Stimulated activated CD4-positive, alpha-beta T cell treated with anti-CD3 and anti-CD28 coated beads, Interleukin-2, amount 100 ng/mL, for 24 hours (primary cell): ENCODE results near the gene CA14.
"Not testable (repeated sequence)": the region's sequence is repeated elsewhere in the genome, so short reads cannot be mapped to it uniquely, and the experiment has no call there.

ENCODE experiments used
- DNase-seq, 2 donors: peaks; one replicate each; pipeline ENCODE4 v3.0.0-alpha.2; 2020

The CA14 gene

DNA sequence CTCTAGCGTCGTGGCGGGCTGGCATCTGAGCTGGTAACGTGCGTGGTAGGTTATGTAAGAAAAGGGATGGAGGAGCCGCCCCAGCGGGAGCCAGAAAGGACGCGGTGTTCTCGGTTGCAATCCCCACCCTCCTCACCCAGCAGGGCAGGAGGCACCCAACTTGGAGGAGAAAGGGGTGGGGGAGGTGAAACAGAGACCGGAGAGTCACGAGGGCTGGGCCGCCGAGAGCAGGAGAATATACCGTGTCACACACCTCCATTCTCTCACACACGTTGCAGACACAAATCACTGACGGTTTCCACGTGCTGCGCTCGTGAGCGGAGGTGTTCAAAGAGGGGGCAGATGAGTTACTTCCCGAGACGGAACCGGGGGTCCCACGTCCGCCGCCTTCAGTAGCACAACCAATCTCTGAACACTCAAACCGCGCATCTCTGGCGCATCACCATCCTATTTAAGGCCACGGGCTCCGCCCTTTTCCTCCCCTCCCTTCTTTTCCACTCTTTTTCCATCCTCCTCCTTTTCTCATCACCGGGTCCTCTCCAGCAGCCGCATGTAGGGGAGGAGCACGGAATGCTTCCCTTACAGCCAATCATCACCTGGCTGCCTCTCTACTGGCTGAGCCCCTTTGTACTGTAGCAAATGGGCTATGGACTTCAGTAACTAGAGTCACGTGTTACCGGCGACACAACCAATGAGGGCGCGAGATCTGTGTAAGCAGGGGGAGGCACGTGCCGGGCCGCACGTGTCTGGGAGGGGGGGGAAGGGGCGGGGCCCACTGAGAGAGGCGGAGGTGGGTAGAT is 24.4 kb downstream of the CA14 start, which contains the start of gene CIART:
TSS of gene CIART (plus strand) at position 797 of the 800 bp plus-strand sequence. CDS start 714 bp downstream, outside the sequence.
- DNase-seq: peak; percentile 70 to 76

- DNase-seq: no peak
These were observed 25.0 kb downstream of the CA14 start for GRCh38 chr1:150282558-150282958.

- no peak for DNase-seq
These were observed 25.7 kb downstream of the CA14 start for GRCh38 chr1:150283260-150283659.

DNA sequence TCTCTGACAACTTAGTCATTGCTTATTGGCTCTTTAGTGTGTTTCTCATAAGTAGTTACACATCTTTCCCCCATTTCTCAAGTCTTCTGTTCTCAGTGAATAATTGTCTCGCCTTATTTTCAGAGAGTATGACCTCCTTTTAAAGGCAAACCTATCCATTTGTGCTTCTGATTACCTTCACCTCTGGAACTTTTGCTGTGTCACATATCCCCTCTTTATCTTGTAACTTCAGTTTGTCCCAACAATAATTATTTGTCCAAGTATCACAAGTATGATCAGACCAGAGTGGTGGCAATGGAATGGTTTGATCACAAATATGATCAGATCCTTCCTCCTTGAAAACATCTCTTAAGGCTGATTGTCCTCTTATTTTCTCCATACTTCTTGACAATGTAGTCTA is 30.8 kb downstream of the CA14 start:
- DNase-seq: no peak

- DNase-seq: no peak
These were observed 31.2 kb downstream of the CA14 start for GRCh38 chr1:150288822-150289221.

DNA sequence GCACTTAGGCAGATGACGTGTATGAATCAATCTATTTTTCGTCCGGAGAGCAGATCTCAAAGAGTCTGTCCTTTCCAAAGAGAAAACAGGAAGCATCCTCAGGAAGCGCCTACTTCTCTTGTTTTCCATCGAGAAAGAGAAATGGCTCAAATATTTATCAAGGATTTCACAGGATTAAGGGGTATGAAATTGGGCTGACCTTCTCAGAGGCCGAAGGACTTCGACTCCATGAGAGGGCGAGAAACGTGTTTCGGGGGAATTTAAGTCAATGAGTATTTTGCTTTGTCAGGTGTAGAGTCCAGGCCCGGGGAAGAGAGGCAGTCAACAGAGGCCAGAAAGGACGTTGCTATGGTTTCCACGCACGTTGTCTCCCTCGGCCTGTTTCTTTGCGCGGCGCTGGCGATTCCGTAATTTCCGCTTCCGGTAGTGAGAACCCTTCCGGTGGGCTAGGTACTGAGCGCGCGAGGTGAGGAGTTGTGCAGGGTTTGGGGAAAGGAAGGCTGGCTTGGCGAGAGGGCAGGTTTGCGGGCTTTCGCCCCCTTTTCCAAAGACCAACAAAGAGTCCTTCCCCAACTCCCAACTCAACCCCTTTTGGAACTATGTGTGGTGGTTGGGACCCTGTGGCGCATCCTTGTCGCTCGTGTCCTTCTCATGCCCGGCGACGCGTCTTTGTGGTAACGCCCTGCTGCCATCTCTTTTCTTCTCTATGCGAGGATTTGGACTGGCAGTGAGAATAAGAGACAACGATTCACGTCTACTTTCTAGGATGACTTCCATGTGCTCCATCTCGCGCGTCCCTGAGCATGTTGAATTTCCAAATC is 36.1 kb downstream of the CA14 start, which contains the start of gene MRPS21:
TSS of gene MRPS21 (plus strand) at position 429 of the 821 bp plus-strand sequence. CDS start 506 bp downstream, outside the sequence.
- peak; percentile 87 to 88 for DNase-seq

- DNase-seq: no peak
These were observed 37.9 kb downstream of the CA14 start for GRCh38 chr1:150295476-150295875.

DNA sequence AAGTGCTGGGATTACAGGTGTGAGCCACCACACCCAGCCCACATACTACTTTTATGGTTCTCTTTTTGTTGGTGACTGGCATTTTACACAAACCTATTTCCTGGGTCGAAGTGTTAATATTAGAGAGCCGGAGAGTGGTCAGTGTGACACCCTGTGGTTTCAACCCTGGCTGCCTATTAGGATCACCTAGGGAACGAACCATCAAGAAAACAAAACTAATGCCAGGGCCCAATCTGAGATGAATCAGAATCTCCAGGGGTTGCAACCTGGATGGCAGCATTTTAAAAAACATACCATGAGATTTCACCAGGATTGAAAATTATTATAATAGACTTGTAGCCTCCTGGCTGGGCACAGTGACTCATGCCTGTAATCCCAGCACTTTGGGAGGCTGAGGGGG is 42.1 kb downstream of the CA14 start:
- DNase-seq: no peak

- DNase-seq: no peak
These were observed 44.8 kb downstream of the CA14 start for GRCh38 chr1:150302338-150302737.

DNA sequence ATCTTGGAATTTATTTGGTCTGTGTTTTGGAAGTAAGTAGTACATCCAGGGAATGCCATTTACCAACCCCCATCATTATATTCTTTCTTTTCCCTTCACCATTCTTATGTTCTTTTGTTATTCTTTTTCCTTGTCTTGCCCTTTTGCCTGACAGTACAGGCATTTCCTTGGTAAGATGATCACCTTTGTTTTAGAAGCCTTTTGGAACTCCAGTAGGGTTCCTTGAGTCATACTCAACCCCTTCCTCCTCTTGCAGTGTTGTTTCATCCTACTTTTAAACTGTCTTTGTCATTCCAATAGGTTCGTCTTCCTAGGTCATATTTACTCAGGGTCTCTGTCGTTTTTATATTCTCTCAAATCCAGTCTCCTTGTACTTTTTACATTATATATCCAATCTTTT is 45.3 kb downstream of the CA14 start:
- DNase-seq: no peak

- not testable (repeated sequence) for DNase-seq
These were observed 51.0 kb downstream of the CA14 start for GRCh38 chr1:150308585-150308984.

GRCh38 chr1:150309758-150310508 is 52.4 kb downstream of the CA14 start:
- no peak for DNase-seq

GRCh38 chr1:150311762-150312161 is 54.2 kb downstream of the CA14 start:
- no peak for DNase-seq
